Mucosa of stomach (tissue), 1 donor: ENCODE data around the gene SRRM1.
A peak's percentile ranks its signal among the peaks of the same experiment; 100 is the strongest.

ENCODE experiments used
- H3K27me3 ChIP-seq: one replicate; pipeline ENCODE4 v1.7.0; 2013; ENCODE audit warnings: mild to moderate bottlenecking, low read length; ENCODE audit not compliant: control insufficient read depth, insufficient read depth
- H3K36me3 ChIP-seq: one replicate; pipeline ENCODE4 v1.7.0; 2013; ENCODE audit warnings: low read length; ENCODE audit not compliant: control insufficient read depth, insufficient read depth
- H3K4me1 ChIP-seq: one replicate; pipeline ENCODE4 v1.7.0; 2013; ENCODE audit warnings: mild to moderate bottlenecking, low read length; ENCODE audit not compliant: control insufficient read depth, insufficient read depth
- H3K4me3 ChIP-seq: one replicate; pipeline ENCODE4 v1.7.0; 2013; ENCODE audit warnings: low read length
- H3K9ac ChIP-seq: one replicate; pipeline ENCODE4 v1.7.0; 2013; ENCODE audit warnings: mild to moderate bottlenecking, low read length, moderate library complexity
- H3K9me3 ChIP-seq: one replicate; pipeline ENCODE4 v1.7.0; 2013; ENCODE audit warnings: mild to moderate bottlenecking, low read length, moderate library complexity; ENCODE audit not compliant: control insufficient read depth
- donor health status: Pancreatic carcinoma.

SRRM1 gene

DNA sequence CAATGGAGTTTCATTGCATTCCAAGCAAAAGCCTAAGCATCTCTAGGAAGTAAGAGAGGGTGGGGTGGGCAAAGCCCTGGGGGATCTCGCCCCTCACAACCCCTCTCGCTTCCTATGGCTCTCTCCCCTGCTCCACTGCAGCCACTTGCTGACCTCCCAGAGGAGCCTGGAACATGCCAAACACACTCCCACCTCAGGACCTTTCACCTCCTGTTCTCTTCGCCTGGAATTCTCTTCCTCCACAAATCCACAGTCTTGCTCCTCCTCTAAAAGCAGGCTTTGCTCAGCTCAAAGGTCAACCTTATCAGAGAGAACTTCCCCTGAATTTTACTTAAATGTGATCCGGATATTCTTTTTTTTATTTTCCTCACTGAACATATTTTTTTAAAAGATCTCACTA lies 20.9 kb upstream of the SRRM1 start:
- no peaks in the 10 kb centered on the region for H3K4me1 ChIP-seq
- no peak overlapping the region for H3K9ac ChIP-seq
- H3K36me3 ChIP-seq: no peaks in the 10 kb centered on the region
- no peaks in the 10 kb centered on the region for H3K27me3 ChIP-seq
- no peak overlapping the region for H3K4me3 ChIP-seq
- no peaks in the 10 kb centered on the region for H3K9me3 ChIP-seq

DNA sequence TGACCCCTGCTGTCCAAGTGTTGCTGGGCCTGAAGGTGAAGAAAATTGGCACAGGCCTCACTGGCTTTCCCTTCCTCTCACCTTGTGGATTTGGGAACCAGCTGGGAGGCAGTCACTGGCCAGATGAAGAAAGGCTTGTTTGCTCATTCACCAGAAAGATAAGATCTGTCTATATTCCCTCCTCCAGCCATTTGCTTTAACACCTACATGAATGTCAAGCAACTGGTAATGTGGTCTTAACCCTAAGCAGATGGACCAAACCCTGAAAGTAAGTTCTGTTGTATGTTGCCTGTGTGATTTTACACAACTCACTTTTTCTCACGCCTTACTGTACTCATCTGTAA lies 10.3 kb upstream of the SRRM1 start:
- H3K9ac ChIP-seq: no peak overlapping the region
- no peaks in the 10 kb centered on the region for H3K9me3 ChIP-seq
- H3K4me3 ChIP-seq: no peak overlapping the region
- H3K4me1 ChIP-seq: peaks cover 30% of the 10 kb centered on the region
- no peaks in the 10 kb centered on the region for H3K36me3 ChIP-seq
- H3K27me3 ChIP-seq: no peaks in the 10 kb centered on the region

DNA sequence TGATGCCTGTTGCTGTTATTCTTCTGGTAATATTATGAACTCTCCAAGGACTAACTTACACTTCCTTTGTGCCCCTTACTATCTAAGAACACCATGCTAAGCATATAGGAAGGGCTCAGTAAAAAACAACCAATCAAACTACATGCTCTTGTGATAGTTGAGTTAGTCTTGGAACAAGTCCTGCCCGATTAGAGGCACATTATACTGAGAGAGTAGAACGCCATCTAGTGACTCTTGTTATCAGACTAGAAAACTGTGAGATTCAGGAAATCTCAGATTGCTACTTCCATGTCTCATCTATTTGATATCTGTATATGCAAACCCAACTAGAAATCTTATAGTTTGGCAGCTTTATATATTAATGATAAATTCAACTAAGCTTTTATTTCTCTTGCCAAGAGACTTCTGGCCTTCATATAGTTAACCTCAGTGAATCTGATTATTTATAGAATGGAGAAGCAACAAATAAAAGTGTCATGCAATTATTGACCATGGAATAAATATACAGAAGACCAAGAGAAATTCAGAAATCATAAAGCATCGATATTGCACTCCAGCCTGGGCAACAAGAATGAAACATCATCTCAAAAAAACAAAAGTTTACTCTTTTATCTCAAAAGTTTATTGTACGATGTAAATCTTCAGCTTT lies 7.8 kb upstream of the SRRM1 start:
- Histone ChIP-seq H3K9ac (no peak overlapping the region), H3K36me3 (no peaks in the 10 kb centered on the region), H3K4me1 (peaks cover 36% of the 10 kb centered on the region), H3K4me3 (no peak overlapping the region), H3K9me3 (no peaks in the 10 kb centered on the region), H3K27me3 (no peaks in the 10 kb centered on the region)

DNA sequence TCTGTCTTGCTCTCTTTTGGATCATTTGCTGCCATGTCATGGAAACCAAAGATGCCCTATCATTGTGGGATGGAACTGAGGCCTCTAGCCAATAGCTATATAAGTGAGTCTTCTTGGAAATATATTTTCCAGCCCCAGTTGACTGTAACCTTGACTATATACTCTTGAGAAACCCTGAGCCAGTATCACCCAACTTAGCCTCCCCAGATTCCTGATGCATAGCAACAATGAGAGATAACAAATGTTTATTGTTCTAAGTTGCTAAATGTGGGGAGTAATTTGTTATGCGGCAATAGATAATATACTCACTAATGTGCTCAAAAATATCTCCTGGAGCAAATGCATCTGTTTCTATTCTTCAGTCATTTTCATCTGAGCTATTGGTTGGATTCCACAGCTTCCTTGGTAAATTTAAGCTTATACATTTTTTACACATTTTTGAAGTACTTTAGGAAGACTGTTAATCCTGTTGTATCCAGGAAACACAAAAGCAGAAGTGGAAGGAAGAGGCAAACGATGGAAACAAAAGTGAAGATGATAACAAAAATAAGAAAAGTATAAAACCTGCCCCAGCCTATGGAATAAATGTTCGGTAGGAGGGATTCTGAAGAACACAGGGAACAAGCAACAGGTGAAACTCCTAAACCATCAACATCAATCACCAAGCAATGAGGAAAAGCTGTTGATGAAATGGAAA lies 6.3 kb upstream of the SRRM1 start:
- Histone ChIP-seq H3K4me3 (no peak overlapping the region), H3K9me3 (no peaks in the 10 kb centered on the region), H3K36me3 (no peaks in the 10 kb centered on the region), H3K9ac (no peak overlapping the region), H3K4me1 (peaks cover 42% of the 10 kb centered on the region), H3K27me3 (no peaks in the 10 kb centered on the region)

DNA sequence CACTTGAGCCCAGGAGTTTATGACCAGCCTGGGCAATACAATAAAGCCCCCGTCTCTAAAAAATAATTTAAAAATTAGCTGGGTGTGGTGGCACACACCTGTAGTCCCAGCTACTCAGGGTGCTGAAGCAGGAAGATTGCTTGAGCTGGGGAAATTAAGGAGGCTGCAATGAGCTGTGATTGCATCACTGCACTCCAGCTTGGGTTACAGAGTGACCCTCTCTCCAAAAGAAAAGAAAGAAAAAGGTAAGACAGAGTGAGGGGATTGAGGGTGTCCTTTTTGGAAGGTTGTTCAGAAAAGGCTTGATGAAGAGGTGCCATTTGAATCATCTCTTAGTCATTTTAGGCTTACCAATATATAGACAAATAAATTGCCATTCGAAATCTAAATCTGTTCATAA lies 4.0 kb upstream of the SRRM1 start:
- Histone ChIP-seq H3K4me3 (no peak overlapping the region), H3K9ac (no peak overlapping the region)

DNA sequence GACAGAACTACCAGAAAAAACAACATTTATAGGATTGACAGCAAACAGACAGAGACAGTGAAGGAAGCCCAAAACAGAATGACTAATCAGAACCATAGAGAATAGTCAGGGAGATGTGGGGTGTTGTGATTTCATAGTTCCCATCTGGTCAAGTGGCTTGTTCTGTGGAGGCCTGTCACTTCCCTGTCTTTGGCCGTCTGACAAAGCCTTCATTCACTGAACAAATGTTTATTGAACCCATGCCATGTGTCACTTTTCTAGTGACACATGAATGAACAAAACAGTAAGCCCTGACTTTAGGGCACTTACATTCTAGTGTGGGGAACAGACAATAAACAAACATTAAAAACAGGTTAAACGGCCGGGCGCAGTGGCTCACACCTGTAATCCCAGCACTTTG lies 3.2 kb upstream of the SRRM1 start:
- no peak overlapping the region for H3K4me3 ChIP-seq
- no peaks in the 10 kb centered on the region for H3K36me3 ChIP-seq
- H3K4me1 ChIP-seq: peaks cover 33% of the 10 kb centered on the region
- no peaks in the 10 kb centered on the region for H3K27me3 ChIP-seq
- H3K9ac ChIP-seq: no peak overlapping the region
- H3K9me3 ChIP-seq: no peaks in the 10 kb centered on the region

More for the DNA sequence above, 4.0 kb upstream of the SRRM1 start:
- no peaks in the 10 kb centered on the region for H3K27me3 ChIP-seq
- H3K9me3 ChIP-seq: no peaks in the 10 kb centered on the region
- H3K4me1 ChIP-seq: peaks cover 30% of the 10 kb centered on the region
- H3K36me3 ChIP-seq: no peaks in the 10 kb centered on the region

DNA sequence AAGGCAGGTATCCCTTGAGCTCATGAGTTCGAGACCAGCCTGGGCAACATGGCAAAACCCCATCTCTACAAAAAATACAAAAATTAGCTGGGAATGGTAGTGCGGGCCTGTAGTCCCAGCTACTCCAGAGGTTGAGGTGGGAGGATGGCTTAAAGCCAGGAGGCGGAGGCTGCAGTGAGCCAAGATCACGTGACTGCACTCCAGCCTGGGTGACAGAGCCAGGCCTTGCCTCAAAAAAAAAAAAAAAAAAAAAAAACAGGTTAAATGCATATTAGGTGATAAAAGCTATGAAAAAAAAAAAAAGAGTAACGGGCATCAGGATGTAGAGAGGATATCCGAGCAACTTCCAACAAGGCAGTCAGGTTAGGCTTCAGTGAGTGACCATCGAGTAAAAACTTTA lies 2.8 kb upstream of the SRRM1 start:
- Histone ChIP-seq H3K4me1 (peaks cover 32% of the 10 kb centered on the region), H3K9me3 (no peaks in the 10 kb centered on the region), H3K27me3 (no peaks in the 10 kb centered on the region), H3K36me3 (no peaks in the 10 kb centered on the region), H3K9ac (no peak overlapping the region), H3K4me3 (no peak overlapping the region)

DNA sequence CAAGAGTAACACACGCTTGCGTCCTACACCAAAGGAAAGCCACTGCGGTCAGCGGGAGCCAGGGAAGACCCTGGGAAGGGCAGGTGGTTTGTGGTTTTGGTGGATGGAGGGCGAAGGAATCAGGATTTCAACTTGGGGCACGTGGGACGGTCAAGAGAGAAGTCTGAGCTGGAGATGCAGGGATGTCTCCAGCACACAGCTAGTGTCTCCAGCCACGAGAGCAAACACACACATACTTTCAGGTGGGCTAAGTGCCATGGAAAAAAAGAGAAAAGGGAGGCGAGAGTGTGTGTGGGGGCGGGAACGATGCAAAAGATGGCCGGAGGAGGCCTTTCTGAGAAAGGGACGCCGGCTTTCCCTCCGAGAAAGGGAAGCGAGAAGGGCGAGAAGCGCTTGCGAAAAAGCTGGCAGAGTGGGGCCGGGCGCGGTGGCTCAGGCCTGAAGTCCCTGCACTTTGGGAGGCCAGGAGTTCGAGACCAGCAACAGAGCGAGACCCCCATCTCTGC lies 1.4 kb upstream of the SRRM1 start:
- Histone ChIP-seq H3K4me1 (peaks cover 33% of the 10 kb centered on the region), H3K9ac (peak overlapping the region; percentile 100), H3K9me3 (no peaks in the 10 kb centered on the region), H3K36me3 (no peaks in the 10 kb centered on the region), H3K4me3 (peak overlapping the region; percentile 15), H3K27me3 (no peaks in the 10 kb centered on the region)

DNA sequence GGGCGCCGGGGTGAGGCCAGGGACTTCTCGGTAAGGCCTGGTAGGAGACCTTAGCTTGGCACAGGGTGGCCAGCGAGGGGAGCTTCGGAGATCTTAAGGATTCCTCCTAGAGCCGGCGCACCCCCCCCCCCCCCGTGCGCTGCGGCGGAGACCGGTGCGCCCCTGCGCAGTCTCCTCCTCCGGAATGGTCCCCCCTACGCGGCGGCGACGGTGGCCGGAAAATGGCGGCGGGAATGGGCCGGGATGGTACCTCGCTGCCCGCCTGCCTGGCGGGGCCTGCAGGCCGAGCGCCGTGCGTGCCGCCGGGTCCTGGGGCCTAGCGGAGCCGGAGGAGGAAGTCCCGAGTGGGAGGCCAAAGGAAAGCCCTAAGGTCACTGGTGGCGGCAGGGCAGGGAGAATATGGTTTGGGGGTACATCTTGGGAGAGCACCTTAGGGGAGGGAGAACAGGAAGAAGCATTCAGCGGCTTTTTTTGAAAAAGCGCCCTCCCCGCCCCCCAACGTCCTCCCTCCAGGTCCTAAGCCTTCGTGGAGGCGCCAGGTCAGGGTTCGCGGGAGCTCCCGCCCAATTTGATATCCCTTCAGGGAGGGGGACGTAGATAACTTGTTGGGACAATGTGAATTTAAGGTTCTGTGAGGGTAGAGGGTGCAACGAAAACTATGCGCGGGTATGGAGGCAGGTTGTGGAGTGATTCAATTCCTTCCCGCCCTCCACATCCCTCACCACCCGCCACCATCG lies 429 bp downstream of the SRRM1 start:
- Histone ChIP-seq H3K9me3 (no peaks in the 10 kb centered on the region), H3K4me1 (peaks cover 33% of the 10 kb centered on the region), H3K36me3 (no peaks in the 10 kb centered on the region), H3K9ac (peak overlapping the region; percentile 90), H3K4me3 (peak overlapping the region; percentile 90), H3K27me3 (no peaks in the 10 kb centered on the region)

DNA sequence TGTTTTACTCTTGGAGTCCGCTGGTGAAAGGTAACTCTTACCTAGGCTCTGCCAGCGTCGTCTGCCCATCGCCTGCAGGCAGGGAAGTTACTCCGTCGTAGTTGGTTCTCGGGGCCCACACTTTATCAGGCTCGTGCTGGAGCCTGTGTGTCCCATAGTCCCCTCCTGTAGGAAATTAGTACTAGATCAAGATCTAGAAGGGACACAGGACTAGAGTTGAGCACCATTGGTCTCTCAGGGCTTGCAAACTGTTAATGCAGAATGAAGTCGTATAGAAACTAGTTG lies 940 bp downstream of the SRRM1 start:
- H3K4me1 ChIP-seq: peaks cover 33% of the 10 kb centered on the region
- peak overlapping the region; percentile 90 for H3K4me3 ChIP-seq
- no peaks in the 10 kb centered on the region for H3K9me3 ChIP-seq
- H3K9ac ChIP-seq: peak overlapping the region; percentile 90
- no peaks in the 10 kb centered on the region for H3K27me3 ChIP-seq
- no peaks in the 10 kb centered on the region for H3K36me3 ChIP-seq

DNA sequence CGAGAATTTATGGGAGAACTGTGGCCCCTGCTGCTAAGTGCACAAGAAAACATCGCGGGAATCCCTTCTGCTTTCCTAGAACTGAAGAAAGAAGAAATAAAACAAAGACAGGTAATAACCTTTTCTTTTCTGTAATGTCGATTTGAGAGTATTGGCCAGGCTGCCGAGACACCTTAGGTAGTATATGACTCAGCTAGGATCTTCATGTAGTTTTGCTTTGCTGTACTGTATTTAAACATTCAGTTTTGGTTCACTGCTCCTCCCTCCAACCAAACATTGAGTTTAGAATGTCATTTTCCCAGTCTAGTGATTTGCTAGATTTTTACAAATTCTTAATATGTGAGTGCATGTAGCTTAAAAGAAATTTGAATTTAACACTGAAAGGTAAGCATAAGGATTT lies 5.8 kb downstream of the SRRM1 start:
- peaks cover 15% of the 10 kb centered on the region for H3K4me1 ChIP-seq
- no peaks in the 10 kb centered on the region for H3K9me3 ChIP-seq
- no peaks in the 10 kb centered on the region for H3K27me3 ChIP-seq
- H3K9ac ChIP-seq: no peak overlapping the region
- peaks cover 19% of the 10 kb centered on the region for H3K36me3 ChIP-seq
- H3K4me3 ChIP-seq: no peak overlapping the region

DNA sequence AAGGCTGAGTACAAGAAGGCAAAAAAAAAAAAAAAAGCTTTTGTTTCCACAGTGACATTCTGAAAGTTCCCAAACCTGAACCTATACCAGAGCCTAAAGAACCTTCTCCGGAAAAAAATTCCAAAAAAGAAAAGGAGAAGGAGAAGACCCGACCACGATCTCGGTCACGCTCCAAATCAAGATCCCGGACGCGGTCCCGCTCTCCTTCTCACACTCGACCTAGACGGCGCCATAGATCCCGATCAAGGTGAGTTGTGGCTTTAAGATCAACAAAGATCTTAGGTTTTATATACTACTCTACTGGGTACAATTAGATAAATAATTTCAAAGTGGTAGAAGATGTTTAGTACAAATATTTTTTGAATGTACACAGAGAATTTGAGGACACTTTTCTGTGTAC lies 9.3 kb downstream of the SRRM1 start:
- peaks cover 8% of the 10 kb centered on the region for H3K4me1 ChIP-seq
- H3K9ac ChIP-seq: no peak overlapping the region
- H3K4me3 ChIP-seq: no peak overlapping the region
- no peaks in the 10 kb centered on the region for H3K9me3 ChIP-seq
- no peaks in the 10 kb centered on the region for H3K27me3 ChIP-seq
- H3K36me3 ChIP-seq: peaks cover 33% of the 10 kb centered on the region
